HL-60/S4 treated with phorbol 12-myristate 13-acetate at 8.2 ng/mL for 4 days and 3 days (cell line): Measurements from ENCODE around the gene CERS1.

Experiments used
- in situ Hi-C: fragments of 300-500 bp; cut with MboI; formaldehyde crosslinking; loops from 2 replicates; pipeline ENCODE4 v1.15.0; 2022; ENCODE audit warnings: low sequenced_read_pairs

The CERS1 gene

GRCh38 chr19:18843960-18844359, 52.0 kb downstream of the CERS1 start:
- in situ Hi-C loops, result loop anchor here (25.0 kb wide), 1 partner anchor 382 kb away; no protein-coding TSS in a partner anchor

GRCh38 chr19:18842166-18842565, 53.8 kb downstream of the CERS1 start:
- in situ Hi-C loops, result loop anchor here (25.0 kb wide), 1 partner anchor 380 kb away; no protein-coding TSS in a partner anchor

DNA sequence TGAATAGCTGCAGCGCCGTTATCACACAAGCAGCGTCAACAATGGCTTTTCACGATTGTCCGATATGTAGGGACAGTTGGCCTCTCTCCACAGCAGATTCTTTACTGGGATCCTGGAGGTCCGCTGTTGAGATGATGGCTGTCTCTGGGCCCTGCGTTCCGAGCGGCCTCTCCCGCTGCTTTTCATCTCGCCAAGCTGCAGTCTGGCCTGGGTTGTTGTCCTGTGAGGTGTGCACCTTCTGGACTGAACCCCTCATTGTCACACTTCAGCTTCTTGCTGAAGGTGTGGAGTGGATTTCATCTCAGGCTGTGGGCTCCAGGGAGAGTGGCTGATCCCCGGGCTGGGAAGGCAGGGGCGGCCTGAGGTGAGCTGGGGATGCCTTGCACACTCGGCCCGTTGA, 54.6 kb downstream of the CERS1 start:
- in situ Hi-C loops, result loop anchor here (25.0 kb wide), 1 partner anchor 379 kb away; no protein-coding TSS in a partner anchor

DNA sequence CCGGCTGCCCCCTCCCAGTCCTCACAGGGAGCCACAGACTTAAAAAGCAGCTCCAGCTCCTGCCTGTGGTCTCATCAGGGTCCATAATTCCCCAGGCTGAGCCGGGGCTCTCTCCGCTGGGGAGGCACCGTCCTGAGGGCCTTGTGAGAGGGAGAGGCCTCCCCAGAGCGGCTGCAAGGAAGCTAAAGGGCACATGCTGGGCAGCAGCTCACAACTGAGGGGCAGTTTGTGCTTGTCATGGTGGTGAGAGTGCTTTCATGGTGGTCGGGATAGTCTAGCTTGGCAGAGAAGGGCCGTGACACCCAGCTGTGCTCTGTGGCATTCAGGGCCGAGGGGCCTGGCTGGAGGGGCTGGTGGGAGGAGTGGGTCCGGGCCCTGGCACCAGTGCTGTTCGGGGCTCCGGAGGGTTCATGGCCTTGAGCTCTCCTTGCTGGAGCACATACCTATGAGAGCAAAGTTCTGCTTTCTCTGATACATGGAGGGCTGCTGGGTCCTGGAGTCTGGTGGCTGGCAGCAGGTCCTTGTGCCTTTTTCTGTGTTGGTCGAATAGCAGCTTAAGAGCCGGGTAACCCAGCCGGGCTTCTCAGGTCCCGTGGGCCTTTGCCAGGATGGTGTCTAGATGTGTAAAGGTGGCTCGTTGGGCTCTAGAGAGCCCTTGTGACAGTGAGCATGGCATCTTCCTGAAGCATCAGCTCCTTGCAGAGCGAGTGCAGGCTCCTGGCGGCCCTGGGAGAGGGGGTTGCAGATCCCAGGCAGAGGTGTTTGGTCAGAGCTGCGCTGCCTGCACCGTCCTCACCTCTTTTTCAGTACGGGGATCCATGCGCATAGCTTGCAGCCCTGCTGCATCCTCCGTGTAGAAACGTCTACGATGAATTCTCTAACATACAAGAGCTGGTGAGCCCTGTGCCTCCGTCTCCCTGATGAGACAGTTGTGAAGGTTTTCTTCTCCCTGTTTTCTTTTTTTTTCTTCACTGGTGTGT, 55.4 kb downstream of the CERS1 start:
- in situ Hi-C loops, result loop anchor here (25.0 kb wide), 1 partner anchor 378 kb away; no protein-coding TSS in a partner anchor

DNA sequence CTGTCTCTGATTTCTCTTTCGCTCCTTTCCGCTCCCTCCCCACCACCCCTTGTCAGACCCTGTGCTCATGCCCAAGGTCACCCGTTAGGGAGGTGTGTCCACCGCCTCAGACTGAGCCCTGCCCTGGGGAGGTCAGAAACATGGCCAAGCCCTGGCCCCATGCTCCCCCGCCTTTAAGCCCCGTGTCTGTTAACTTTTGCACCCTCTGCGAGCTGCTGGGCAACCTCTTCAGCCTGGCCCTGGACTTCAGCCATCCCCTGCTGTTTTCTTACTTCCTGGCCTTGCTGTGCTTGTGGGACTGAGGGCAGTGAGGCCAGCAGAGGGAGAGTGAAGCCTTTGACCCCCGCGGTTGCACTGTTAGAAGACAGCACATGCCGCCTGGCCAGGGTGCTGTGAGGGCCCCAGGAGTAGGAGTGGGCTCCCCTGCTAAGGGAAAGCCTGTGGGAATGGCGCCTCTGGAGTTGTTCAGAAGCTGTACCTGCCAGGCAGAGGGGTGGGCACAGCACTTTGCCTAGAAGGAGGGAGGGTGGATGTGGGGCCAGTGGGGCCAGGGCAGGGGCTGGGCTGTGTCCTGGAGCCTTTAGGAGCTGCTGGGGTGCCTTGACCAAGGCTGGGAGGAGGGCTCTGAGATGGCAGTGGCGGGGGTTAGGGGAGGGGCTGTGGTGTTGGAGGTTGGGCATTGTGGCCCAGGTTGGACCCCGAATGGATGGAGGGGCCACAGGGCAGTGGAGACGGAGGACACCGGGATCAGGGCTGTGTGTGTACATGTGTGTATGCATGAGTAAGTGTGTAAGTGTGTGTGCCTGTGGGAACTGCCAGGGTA, 56.3 kb downstream of the CERS1 start:
- in situ Hi-C loops, result loop anchor here (25.0 kb wide), 1 partner anchor 377 kb away; no protein-coding TSS in a partner anchor

GRCh38 chr19:18834644-18834984, 61.3 kb downstream of the CERS1 start:
- in situ Hi-C loops, result loop anchor here (25.0 kb wide), 1 partner anchor 372 kb away; no protein-coding TSS in a partner anchor

- in situ Hi-C loops, result loop anchor here (25.0 kb wide), 1 partner anchor 372 kb away; no protein-coding TSS in a partner anchor
Measured at GRCh38 chr19:18833849-18834643, 61.9 kb downstream of the CERS1 start.

GRCh38 chr19:18833141-18833476, 62.8 kb downstream of the CERS1 start:
- in situ Hi-C loops, result loop anchor here (25.0 kb wide), 1 partner anchor 371 kb away; no protein-coding TSS in a partner anchor

GRCh38 chr19:18832306-18833140, 63.4 kb downstream of the CERS1 start:
- in situ Hi-C loops, result loop anchor here (25.0 kb wide), 1 partner anchor 370 kb away; no protein-coding TSS in a partner anchor

DNA sequence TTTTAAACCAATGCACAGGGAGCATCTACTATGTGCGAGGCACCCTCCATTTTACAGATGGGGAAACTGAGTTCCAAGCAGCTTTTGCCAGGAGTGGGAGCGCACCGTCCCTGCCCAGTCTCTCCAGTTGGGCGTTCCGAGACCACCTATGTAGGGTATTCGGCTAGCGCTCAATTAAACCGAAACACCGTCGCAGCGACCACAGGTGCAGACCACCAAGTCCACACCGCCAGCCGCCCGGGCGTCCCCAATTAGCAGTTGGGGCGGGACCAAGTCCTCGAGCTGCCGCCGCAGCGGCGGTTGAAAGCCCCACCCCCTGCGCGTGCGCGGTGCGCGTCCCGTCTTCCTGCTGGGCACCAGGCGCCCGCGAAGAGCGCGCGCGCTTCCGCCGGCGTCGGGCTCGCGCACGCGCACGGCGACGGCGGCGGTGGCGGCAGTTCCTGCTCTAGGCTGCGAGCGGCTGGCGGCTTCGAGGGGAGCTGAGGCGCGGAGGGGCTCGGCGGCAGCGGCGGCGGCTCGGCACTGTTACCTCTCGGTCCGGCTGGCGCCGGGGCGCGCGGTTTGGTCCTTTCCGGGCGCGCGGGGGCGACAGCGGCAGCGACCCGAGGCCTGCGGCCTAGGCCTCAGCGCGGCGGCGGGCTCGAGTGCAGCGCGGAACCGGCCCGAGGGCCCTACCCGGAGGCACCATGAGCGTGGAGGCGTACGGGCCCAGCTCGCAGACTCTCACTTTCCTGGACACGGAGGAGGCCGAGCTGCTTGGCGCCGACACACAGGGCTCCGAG, 64.2 kb downstream of the CERS1 start, which contains the start of gene UPF1:
Gene UPF1 (plus strand): TSS at position 436 of the 782 bp plus-strand sequence. CDS start 251 bp downstream, at position 687.
- in situ Hi-C loops, result loop anchor here (25.0 kb wide), 1 partner anchor 369 kb away; no protein-coding TSS in a partner anchor

GRCh38 chr19:18830488-18830887, 65.5 kb downstream of the CERS1 start:
- in situ Hi-C loops, result loop anchor here (25.0 kb wide), 1 partner anchor 368 kb away; no protein-coding TSS in a partner anchor

DNA sequence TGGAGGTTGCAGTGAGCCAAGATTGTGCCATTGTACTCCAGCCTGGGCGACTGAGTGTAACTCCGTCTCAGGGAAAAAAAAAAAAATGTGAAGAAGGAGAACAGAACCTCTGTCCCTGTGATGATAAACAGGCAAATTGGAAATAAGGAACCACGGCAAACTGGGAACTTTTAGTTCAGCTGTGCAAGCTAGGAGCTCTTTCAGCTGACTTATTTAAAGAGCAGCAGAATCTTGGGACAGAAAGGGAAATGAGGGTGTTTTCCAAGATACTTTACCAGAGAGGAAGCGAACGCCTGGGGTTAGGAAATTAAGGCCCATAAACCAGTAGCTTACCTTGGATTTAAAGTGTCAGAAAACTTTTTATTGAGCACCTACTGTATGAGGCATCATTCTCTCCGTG, 67.2 kb downstream of the CERS1 start:
- in situ Hi-C loops, result loop anchor here (25.0 kb wide), 1 partner anchor 366 kb away; no protein-coding TSS in a partner anchor
